GM23338 (cell line): ENCODE data around the gene OR8D4. TPM values are rescaled to one million over a fixed set of nuclear protein-coding genes. Genes with fewer than 3 reads are reported as not detected.

Experiments used
- ATAC-seq: fragments of 200-7000 bp; cut with Tn5 transposase; 3 replicates; pipeline ENCODE4 v1.9.1; 2020
- DNase-seq: peaks from one replicate; pipeline ENCODE4 v3.0.0-alpha.2; 2015; ENCODE audit warnings: low spot score
- H2AFZ ChIP-seq: fragments of 200-600 bp; sonication (generic); 2 replicates; pipeline ENCODE4 v1.8.0; 2016; ENCODE audit warnings: antibody characterized with exemption, mild to moderate bottlenecking, moderate library complexity
- H3F3A ChIP-seq: fragments of 200-600 bp; sonication (generic); replicated peaks from 2 replicates; pipeline ENCODE4 v1.8.0; 2017; ENCODE audit warnings: antibody characterized with exemption, mixed run types, low read depth
- H3K27ac ChIP-seq: fragments of 200-600 bp; sonication (generic); 2 replicates; pipeline ENCODE4 v1.6.1; 2016; ENCODE audit warnings: low read depth
- H3K27me3 ChIP-seq: fragments of 200-600 bp; sonication (generic); 2 replicates; pipeline ENCODE4 v1.8.0; 2016; ENCODE audit warnings: mild to moderate bottlenecking, mixed run types, moderate library complexity; ENCODE audit not compliant: insufficient read depth
- H3K36me3 ChIP-seq: fragments of 200-600 bp; sonication (generic); 2 replicates; pipeline ENCODE4 v1.8.0; 2016; ENCODE audit warnings: mild to moderate bottlenecking; ENCODE audit not compliant: insufficient read depth
- H3K4me1 ChIP-seq: fragments of 200-600 bp; sonication (generic); 2 replicates; pipeline ENCODE4 v1.8.0; 2016; ENCODE audit warnings: mild to moderate bottlenecking, moderate library complexity; ENCODE audit not compliant: insufficient read depth
- H3K4me2 ChIP-seq: fragments of 200-600 bp; sonication (generic); 2 replicates; pipeline ENCODE4 v1.7.1; 2017; ENCODE audit warnings: mixed run types
- H3K4me3 ChIP-seq: fragments of 200-600 bp; sonication (generic); 2 replicates; pipeline ENCODE4 v1.6.1; 2016; ENCODE audit warnings: mixed run types
- H3K79me2 ChIP-seq: fragments of 200-600 bp; sonication (generic); replicated peaks from 2 replicates; pipeline ENCODE4 v1.8.0; 2017; ENCODE audit warnings: mild to moderate bottlenecking; ENCODE audit not compliant: insufficient read depth
- H3K9me2 ChIP-seq: fragments of 200-600 bp; sonication (generic); 2 replicates; pipeline ENCODE4 v1.8.0; 2017; ENCODE audit not compliant: insufficient read depth
- H4K20me1 ChIP-seq: fragments of 200-600 bp; sonication (generic); replicated peaks from 2 replicates; pipeline ENCODE4 v1.8.0; 2017; ENCODE audit warnings: mild to moderate bottlenecking; ENCODE audit not compliant: insufficient read depth
- H3K27ac Mint-ChIP-seq: 2 replicates; pipeline ENCODE4 v1.8.0; 2020; ENCODE audit warnings: inconsistent platforms, mild to moderate bottlenecking, moderate library complexity, mixed read lengths
- H3K27me3 Mint-ChIP-seq: 3 replicates; pipeline ENCODE4 v1.8.0; 2022; ENCODE audit warnings: low read depth, mild to moderate bottlenecking, moderate library complexity, mixed read lengths, inconsistent platforms; ENCODE audit not compliant: insufficient read depth, poor library complexity
- H3K36me3 Mint-ChIP-seq: 3 replicates; pipeline ENCODE4 v1.8.0; 2021; ENCODE audit warnings: low read depth, mild to moderate bottlenecking, inconsistent platforms, moderate library complexity, mixed read lengths
- H3K4me1 Mint-ChIP-seq: 3 replicates; pipeline ENCODE4 v1.8.0; 2020; ENCODE audit warnings: mild to moderate bottlenecking, inconsistent platforms, mixed read lengths
- H3K4me3 Mint-ChIP-seq: 3 replicates; pipeline ENCODE4 v1.8.0; 2021; ENCODE audit warnings: moderate library complexity, mild to moderate bottlenecking, inconsistent platforms, mixed read lengths
- H3K9me3 Mint-ChIP-seq: 3 replicates; pipeline ENCODE4 v1.8.0; 2020; ENCODE audit warnings: moderate library complexity, mild to moderate bottlenecking, inconsistent platforms, mixed read lengths
- CREB1 ChIP-seq: fragments of 250-450 bp; sonication (Bioruptor Pico); IDR thresholded peaks from 2 replicates; pipeline ENCODE4 v1.5.0; 2020; ENCODE audit warnings: low read depth, mild to moderate bottlenecking, moderate library complexity
- EZH2 ChIP-seq: fragments of 200-600 bp; sonication (generic); IDR thresholded peaks from one replicate; pipeline ENCODE4 v1.8.0; 2017; ENCODE audit warnings: antibody characterized with exemption, mild to moderate bottlenecking, low read depth; ENCODE audit not compliant: unreplicated experiment
- EZH2phosphoT487 ChIP-seq: fragments of 200-600 bp; sonication (generic); IDR thresholded peaks from one replicate; pipeline ENCODE4 v1.8.1; 2018; ENCODE audit warnings: antibody characterized with exemption; ENCODE audit not compliant: unreplicated experiment
- JUNB ChIP-seq: IDR thresholded peaks from one replicate; pipeline ENCODE4 v1.6.1; 2016; ENCODE audit warnings: antibody characterized with exemption; ENCODE audit not compliant: unreplicated experiment
- NANOG ChIP-seq: IDR thresholded peaks from 2 replicates; pipeline ENCODE4 v1.6.1; 2016; ENCODE audit warnings: antibody characterized with exemption, borderline replicate concordance
- POLR2AphosphoS5 ChIP-seq: IDR thresholded peaks from 2 replicates; pipeline ENCODE4 v1.6.1; 2016; ENCODE audit warnings: antibody characterized with exemption, low read depth
- STAT1 ChIP-seq: IDR thresholded peaks from one replicate; pipeline ENCODE4 v1.6.1; 2016; ENCODE audit warnings: antibody characterized with exemption; ENCODE audit not compliant: unreplicated experiment
- ZNF114 ChIP-seq: fragments of 250-450 bp; sonication (Bioruptor Pico); IDR thresholded peaks from 2 replicates; pipeline ENCODE4 v1.5.0; 2020; ENCODE audit warnings: mild to moderate bottlenecking, moderate library complexity
- ZNF331 ChIP-seq: fragments of 250-450 bp; sonication (Bioruptor Pico); IDR thresholded peaks from 2 replicates; pipeline ENCODE4 v1.5.0; 2020; ENCODE audit warnings: low read depth, mild to moderate bottlenecking, moderate library complexity
- polyA plus RNA-seq: library from polyadenylated mRNA; unstranded; fragments of >200 nt; fragmentation: Nextera tagmentation; extraction: Ambion mirVana; gene quantifications from 2 replicates; pipeline ENCODE4 v1.2.1, GENCODE V29; 2016
- total RNA-seq: library from RNA; depleted of rRNA; stranded (reverse); fragments of >200 nt; shearing (Covaris generic); gene quantifications from 2 replicates; pipeline ENCODE4 v1.2.3, GENCODE V29; 2014
- TF ChIP-seq, protein P1 (sequence below), 2 experiments: fragments of 200-600 bp in 1 of 2; sonication (generic) in 1 of 2; conservative IDR thresholded peaks; 2 replicates each; pipeline versions ENCODE4 v1.5.1 to v1.6.1; 2016 to 2017; ENCODE audit warnings: antibody characterized with exemption in 2 of 2, low read depth in 2 of 2, mild to moderate bottlenecking in 2 of 2, moderate library complexity in 1 of 2
- TF ChIP-seq, protein P2 (sequence below): IDR thresholded peaks from one replicate; pipeline ENCODE4 v1.6.1; 2018; ENCODE audit warnings: antibody characterized with exemption; ENCODE audit not compliant: unreplicated experiment
- TF ChIP-seq, protein P3 (sequence below): fragments of 250-450 bp; sonication (Bioruptor Pico); IDR thresholded peaks from 2 replicates; pipeline ENCODE4 v1.5.0; 2020; ENCODE audit warnings: mild to moderate bottlenecking, moderate library complexity
- TF ChIP-seq, protein P4 (sequence below): IDR thresholded peaks from 2 replicates; pipeline ENCODE4 v1.6.1; 2016; ENCODE audit warnings: antibody characterized with exemption

OR8D4 gene
- total and polyA plus RNA-seq, 2 experiments from 2014 or later: 0.14 TPM; not detected in 1

DNA sequence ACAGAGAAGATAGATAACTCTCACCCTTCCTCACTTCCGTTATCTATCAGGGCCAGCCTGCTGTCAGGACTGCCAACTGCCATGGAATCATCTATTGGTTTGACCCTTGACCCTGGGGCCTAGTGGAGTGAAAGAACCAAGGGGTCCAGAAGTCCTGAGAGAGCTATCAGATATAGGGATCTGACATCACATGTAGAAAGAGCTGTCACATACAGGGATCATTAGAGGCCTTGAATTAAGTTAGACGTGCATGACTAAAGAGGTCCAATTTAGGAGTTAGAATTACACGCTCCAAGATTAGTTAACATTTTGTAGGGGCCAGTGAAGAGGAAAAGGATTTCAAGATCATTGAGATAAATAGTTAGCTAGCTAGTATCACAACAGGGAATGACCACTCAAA, 16.4 kb upstream of the OR8D4 start, which contains the start of gene TMEM225:
Gene TMEM225 (minus strand): TSS at position 101 of the 400 bp plus-strand sequence. CDS start 245 bp downstream, outside the sequence.
- ATAC-seq (no peak), DNase-seq (no peak)
- Histone ChIP-seq H3K36me3 (no peaks in the 10 kb centered on the region), H3F3A (no peaks in the 10 kb centered on the region), H4K20me1 (no peaks in the 10 kb centered on the region), H3K9me2 (peaks cover 17% of the 10 kb centered on the region), H3K4me2 (no peak within 1 kb of the TSS), H3K27ac (no peak within 1 kb of the TSS), H3K4me1 (no peaks in the 10 kb centered on the region), H3K27me3 (no peaks in the 10 kb centered on the region), H3K79me2 (no peaks in the 10 kb centered on the region), H2AFZ (no peak within 1 kb of the TSS; the same call in 1 of the 2 replicates), H3K4me3 (no peak within 1 kb of the TSS)
- TF ChIP-seq JUNB: no peak
- no peak for TF ChIP-seq EZH2phosphoT487
- TF ChIP-seq, protein P1, sequence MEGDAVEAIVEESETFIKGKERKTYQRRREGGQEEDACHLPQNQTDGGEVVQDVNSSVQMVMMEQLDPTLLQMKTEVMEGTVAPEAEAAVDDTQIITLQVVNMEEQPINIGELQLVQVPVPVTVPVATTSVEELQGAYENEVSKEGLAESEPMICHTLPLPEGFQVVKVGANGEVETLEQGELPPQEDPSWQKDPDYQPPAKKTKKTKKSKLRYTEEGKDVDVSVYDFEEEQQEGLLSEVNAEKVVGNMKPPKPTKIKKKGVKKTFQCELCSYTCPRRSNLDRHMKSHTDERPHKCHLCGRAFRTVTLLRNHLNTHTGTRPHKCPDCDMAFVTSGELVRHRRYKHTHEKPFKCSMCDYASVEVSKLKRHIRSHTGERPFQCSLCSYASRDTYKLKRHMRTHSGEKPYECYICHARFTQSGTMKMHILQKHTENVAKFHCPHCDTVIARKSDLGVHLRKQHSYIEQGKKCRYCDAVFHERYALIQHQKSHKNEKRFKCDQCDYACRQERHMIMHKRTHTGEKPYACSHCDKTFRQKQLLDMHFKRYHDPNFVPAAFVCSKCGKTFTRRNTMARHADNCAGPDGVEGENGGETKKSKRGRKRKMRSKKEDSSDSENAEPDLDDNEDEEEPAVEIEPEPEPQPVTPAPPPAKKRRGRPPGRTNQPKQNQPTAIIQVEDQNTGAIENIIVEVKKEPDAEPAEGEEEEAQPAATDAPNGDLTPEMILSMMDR (conservative IDR thresholded peaks at IDR 0.05; ENCODE audit: low read depth in 2 of 2): no peak
- no peak for TF ChIP-seq NANOG
- no peak for TF ChIP-seq POLR2AphosphoS5
- TF ChIP-seq CREB1: no peak
- TF ChIP-seq ZNF331 (CRISPR knock-in tag): no peak
- TF ChIP-seq, protein P2, sequence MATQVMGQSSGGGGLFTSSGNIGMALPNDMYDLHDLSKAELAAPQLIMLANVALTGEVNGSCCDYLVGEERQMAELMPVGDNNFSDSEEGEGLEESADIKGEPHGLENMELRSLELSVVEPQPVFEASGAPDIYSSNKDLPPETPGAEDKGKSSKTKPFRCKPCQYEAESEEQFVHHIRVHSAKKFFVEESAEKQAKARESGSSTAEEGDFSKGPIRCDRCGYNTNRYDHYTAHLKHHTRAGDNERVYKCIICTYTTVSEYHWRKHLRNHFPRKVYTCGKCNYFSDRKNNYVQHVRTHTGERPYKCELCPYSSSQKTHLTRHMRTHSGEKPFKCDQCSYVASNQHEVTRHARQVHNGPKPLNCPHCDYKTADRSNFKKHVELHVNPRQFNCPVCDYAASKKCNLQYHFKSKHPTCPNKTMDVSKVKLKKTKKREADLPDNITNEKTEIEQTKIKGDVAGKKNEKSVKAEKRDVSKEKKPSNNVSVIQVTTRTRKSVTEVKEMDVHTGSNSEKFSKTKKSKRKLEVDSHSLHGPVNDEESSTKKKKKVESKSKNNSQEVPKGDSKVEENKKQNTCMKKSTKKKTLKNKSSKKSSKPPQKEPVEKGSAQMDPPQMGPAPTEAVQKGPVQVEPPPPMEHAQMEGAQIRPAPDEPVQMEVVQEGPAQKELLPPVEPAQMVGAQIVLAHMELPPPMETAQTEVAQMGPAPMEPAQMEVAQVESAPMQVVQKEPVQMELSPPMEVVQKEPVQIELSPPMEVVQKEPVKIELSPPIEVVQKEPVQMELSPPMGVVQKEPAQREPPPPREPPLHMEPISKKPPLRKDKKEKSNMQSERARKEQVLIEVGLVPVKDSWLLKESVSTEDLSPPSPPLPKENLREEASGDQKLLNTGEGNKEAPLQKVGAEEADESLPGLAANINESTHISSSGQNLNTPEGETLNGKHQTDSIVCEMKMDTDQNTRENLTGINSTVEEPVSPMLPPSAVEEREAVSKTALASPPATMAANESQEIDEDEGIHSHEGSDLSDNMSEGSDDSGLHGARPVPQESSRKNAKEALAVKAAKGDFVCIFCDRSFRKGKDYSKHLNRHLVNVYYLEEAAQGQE: no peak
- no peak for TF ChIP-seq STAT1
- TF ChIP-seq, protein P3, sequence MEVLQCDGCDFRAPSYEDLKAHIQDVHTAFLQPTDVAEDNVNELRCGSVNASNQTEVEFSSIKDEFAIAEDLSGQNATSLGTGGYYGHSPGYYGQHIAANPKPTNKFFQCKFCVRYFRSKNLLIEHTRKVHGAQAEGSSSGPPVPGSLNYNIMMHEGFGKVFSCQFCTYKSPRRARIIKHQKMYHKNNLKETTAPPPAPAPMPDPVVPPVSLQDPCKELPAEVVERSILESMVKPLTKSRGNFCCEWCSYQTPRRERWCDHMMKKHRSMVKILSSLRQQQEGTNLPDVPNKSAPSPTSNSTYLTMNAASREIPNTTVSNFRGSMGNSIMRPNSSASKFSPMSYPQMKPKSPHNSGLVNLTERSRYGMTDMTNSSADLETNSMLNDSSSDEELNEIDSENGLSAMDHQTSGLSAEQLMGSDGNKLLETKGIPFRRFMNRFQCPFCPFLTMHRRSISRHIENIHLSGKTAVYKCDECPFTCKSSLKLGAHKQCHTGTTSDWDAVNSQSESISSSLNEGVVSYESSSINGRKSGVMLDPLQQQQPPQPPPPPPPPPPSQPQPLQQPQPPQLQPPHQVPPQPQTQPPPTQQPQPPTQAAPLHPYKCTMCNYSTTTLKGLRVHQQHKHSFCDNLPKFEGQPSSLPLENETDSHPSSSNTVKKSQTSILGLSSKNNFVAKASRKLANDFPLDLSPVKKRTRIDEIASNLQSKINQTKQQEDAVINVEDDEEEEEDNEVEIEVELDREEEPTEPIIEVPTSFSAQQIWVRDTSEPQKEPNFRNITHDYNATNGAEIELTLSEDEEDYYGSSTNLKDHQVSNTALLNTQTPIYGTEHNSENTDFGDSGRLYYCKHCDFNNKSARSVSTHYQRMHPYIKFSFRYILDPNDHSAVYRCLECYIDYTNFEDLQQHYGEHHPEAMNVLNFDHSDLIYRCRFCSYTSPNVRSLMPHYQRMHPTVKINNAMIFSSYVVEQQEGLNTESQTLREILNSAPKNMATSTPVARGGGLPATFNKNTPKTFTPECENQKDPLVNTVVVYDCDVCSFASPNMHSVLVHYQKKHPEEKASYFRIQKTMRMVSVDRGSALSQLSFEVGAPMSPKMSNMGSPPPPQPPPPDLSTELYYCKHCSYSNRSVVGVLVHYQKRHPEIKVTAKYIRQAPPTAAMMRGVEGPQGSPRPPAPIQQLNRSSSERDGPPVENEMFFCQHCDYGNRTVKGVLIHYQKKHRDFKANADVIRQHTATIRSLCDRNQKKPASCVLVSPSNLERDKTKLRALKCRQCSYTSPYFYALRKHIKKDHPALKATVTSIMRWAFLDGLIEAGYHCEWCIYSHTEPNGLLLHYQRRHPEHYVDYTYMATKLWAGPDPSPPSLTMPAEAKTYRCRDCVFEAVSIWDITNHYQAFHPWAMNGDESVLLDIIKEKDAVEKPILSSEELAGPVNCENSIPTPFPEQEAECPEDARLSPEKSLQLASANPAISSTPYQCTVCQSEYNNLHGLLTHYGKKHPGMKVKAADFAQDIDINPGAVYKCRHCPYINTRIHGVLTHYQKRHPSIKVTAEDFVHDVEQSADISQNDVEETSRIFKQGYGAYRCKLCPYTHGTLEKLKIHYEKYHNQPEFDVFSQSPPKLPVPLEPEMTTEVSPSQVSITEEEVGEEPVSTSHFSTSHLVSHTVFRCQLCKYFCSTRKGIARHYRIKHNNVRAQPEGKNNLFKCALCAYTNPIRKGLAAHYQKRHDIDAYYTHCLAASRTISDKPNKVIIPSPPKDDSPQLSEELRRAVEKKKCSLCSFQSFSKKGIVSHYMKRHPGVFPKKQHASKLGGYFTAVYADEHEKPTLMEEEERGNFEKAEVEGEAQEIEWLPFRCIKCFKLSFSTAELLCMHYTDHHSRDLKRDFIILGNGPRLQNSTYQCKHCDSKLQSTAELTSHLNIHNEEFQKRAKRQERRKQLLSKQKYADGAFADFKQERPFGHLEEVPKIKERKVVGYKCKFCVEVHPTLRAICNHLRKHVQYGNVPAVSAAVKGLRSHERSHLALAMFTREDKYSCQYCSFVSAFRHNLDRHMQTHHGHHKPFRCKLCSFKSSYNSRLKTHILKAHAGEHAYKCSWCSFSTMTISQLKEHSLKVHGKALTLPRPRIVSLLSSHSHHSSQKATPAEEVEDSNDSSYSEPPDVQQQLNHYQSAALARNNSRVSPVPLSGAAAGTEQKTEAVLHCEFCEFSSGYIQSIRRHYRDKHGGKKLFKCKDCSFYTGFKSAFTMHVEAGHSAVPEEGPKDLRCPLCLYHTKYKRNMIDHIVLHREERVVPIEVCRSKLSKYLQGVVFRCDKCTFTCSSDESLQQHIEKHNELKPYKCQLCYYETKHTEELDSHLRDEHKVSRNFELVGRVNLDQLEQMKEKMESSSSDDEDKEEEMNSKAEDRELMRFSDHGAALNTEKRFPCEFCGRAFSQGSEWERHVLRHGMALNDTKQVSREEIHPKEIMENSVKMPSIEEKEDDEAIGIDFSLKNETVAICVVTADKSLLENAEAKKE (CRISPR knock-in tag): no peak
- TF ChIP-seq ZNF114 (CRISPR knock-in tag): no peak
- TF ChIP-seq EZH2: no peak
- TF ChIP-seq, protein P4, sequence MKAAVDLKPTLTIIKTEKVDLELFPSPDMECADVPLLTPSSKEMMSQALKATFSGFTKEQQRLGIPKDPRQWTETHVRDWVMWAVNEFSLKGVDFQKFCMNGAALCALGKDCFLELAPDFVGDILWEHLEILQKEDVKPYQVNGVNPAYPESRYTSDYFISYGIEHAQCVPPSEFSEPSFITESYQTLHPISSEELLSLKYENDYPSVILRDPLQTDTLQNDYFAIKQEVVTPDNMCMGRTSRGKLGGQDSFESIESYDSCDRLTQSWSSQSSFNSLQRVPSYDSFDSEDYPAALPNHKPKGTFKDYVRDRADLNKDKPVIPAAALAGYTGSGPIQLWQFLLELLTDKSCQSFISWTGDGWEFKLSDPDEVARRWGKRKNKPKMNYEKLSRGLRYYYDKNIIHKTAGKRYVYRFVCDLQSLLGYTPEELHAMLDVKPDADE: no peak
- no peaks in the 10 kb centered on the region for H3K36me3 Mint-ChIP-seq
- H3K27me3 Mint-ChIP-seq: no peaks in the 10 kb centered on the region
- H3K27ac Mint-ChIP-seq: no peak within 1 kb of the TSS
- H3K9me3 Mint-ChIP-seq: no peaks in the 10 kb centered on the region
- H3K4me1 Mint-ChIP-seq: no peaks in the 10 kb centered on the region
- no peak within 1 kb of the TSS for H3K4me3 Mint-ChIP-seq
